GM21447 (cell line): ENCODE data around the gene RRP1B.
"Not testable (repeated sequence)": the region's sequence is repeated elsewhere in the genome, so short reads cannot be mapped to it uniquely, and the experiment has no call there.

Source experiments
- ATAC-seq: cut with Tn5 transposase; IDR thresholded peaks from one replicate; pipeline ENCODE4 v1.9.1; 2021; ENCODE audit not compliant: unreplicated experiment

RRP1B gene, protein sequence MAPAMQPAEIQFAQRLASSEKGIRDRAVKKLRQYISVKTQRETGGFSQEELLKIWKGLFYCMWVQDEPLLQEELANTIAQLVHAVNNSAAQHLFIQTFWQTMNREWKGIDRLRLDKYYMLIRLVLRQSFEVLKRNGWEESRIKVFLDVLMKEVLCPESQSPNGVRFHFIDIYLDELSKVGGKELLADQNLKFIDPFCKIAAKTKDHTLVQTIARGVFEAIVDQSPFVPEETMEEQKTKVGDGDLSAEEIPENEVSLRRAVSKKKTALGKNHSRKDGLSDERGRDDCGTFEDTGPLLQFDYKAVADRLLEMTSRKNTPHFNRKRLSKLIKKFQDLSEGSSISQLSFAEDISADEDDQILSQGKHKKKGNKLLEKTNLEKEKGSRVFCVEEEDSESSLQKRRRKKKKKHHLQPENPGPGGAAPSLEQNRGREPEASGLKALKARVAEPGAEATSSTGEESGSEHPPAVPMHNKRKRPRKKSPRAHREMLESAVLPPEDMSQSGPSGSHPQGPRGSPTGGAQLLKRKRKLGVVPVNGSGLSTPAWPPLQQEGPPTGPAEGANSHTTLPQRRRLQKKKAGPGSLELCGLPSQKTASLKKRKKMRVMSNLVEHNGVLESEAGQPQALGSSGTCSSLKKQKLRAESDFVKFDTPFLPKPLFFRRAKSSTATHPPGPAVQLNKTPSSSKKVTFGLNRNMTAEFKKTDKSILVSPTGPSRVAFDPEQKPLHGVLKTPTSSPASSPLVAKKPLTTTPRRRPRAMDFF

DNA sequence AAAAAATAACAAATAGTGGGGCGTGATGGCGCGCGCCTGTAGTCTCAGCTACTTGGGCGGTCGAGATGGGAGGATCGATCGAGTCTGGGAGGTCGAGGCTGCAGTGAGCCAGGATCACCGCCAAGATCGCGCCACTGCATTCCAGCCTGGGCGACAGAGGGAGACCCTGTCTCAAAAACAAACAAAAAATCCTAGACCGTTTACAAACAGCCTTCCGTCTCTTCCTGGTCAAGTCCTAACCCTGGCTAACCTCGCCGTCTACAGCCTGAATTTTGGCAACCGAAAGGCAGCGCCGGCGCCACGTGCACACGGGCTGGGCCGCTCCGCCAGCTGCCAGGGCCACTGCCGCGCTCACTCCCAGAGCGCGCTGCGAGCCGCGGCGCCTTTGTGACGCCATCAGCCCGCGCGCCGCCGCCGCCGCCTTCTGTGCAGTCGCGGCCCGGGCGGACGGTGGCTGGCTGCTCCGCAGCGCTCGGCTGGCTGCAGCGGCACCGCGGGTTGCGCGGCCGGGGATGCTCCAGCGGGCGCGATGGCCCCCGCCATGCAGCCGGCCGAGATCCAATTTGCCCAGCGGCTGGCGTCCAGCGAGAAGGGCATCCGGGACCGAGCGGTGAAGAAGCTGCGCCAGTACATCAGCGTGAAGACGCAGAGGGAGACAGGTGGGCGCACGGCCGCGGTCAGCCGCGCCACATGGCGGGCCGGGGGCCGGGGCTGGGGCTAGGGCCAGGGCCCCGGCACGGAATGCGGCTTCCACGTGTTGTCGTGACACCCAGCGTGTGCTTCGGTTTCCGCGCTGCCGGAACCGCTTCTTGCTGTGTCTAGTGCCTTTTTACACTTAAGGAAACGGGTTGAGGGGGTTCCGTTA lies at the start of gene RRP1B, which contains the start of gene HSF2BP:
RRP1B (plus strand) TSS at position 425 of the 865 bp plus-strand sequence; CDS start at position 530, 105 bp downstream.
HSF2BP (minus strand) TSS at position 353 of the 865 bp plus-strand sequence. CDS start 1,392 bp downstream, outside the sequence.
- ATAC-seq, result peak; percentile 64

DNA sequence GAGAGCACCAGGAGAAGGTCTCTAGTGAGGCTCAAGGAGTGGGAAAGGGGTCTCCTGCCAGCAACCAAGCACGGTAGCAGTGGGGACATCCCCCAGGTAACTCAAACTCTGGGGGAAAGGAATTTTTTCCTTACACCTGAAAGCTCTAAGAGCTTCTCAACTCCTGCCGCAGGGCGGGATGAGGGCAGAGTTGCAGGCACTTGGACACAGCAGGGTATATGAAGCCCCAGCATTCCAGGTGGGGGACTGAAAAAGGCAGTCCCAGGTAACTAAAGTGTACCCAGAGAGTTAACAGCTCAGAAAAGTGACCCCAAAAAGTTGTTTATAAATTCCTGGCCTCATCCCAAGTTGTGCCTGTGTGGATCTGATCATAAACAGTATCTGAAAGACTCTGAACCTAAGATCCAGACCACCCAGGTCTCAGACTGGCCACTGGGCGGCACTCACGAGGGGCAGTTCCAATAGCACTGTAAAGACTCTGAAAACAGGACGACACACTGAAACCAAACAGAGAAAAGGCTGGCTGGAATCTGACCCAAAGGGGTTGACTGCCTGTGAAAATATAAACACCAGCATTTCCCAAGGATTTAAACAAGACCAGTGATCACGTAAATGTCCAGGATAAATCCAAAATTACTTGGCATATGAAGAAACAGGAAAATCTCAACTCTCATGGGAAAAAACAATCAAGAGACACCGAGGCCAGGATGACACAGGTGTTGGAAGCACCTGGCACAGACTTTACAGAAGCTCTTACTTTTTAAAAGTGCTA lies 47.6 kb upstream of the RRP1B start:
- no peak for ATAC-seq

DNA sequence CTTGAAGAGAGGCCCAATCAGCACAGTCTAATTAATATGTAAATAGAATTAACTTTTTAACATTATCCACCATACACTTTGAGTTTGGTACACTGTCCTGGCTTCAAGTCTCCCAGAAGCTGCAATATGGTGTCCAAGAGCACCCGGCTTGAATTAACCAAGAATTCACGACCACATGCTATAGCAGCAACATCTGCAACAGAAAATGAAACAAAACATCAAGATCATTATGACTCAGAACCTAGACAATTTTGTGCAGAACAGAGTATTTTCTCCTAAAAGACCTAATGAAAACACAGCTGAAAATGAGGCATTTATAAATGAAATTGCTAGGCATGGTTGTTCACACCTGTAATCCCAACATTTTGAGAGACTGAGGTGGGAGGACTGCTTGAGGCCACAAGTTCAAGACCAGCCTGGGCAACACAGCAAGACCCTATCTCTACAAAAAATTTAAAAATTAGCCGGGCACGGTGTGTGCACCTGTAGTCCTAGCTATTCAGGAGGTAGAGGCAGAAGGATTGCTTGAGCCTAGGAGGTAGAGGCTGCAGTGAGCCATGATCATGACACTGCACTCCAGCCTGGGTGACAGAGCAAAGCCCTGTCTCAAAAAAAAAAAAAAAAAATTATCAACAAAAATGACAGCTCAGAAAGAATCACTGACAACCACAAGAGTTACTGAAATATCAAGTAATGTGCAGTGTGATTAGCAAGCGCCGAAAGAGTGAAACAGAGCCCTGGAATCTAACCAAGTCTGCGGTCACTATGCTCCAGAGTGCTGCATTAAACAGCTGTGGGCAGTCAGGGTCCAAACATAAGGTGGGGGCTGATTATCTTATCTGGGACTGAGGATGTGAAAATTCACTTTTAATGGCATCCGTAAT lies 45.4 kb upstream of the RRP1B start:
- ATAC-seq, result no peak

DNA sequence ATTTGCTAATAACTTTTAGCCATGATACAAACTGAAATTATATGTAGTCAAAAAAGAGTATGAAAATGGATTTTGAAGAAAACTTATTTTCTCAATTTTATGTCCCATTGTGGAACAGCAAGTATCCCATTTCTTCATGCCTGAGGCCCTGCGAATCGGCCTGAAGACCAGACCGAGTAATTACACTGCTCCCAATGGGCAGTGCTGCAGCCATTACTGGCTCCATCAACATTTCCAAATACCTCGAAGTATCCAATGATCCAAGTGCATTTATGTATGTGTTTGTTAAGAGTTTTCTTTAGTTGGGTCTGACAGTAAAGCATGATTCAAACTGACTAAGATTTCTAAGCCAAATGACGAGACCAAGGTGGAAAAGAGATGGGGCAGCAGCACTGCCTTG lies 44.5 kb upstream of the RRP1B start:
- no peak for ATAC-seq

DNA sequence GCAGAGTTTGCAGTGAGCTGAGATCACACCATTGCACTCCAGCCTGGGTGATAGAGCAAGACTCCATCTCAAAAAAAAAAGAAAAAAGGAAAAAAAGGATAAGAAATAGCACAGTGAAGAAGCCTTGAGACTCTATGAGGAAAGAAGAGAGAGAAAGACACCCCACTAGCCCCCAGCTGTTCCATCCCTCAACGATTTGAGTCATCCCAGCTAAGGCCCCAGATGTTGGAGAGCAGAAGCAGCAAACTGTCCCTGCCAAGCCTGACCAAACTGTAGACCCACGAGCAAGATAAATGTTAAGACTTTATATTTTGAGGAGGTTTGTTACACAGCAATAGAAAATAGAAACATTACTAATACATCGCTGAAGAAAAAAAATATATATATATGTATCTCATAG lies 42.5 kb upstream of the RRP1B start:
- ATAC-seq, result not testable (repeated sequence)

DNA sequence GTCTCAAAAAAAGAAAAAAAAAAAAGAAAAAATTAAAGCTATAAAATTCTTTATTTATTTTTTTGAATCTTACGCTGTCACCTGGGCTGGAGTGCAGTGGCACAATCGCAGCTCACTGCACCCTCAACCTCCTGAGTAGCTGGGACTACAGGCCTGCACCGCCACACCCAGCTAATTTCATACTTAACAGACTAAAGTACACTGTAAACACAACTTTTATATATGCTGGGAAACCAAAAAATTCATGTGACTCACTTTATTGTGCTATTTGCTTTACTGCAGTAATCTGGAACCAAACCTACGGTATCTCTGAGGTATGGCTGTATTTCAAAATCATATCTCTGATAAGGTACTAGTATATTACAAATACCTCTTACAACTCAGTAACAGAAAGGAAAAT lies 40.4 kb upstream of the RRP1B start:
- ATAC-seq, result no peak

DNA sequence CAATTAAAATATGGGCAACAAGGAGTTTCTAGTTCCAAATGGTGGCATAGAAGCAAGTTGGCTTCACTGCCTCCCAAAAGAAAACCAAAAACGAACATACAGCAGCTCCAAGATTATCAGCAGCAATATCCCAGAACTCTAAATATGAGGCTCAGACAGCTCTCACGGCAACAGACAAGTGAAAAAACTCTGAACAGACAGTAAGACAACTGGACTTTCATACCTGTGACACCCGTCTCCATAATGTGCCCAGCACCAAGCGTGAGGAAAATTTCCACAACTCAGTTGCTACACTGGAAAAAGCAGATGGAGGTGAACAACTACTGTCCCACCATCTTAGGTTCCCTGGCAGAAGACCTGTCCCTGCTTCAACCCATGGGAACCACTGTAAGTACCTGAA lies 40.0 kb upstream of the RRP1B start:
- no peak for ATAC-seq

DNA sequence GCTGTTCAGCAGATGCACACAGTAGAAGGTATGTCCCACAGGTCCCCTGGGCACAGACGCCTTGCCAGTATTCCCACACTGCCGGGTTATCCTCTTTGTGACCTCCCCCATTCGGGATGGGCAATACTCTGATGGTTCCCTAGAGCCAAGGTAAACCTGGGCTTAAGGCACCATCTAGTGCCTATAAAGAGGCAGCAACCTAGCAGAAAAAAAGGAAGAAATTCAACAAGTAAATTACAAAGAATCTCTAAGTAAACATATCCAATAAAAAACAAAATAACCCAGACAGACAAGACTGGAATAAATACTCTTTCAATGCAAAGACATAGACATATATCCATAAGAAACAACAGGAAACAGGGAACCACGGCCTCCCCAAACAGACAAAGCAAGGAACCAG lies 39.5 kb upstream of the RRP1B start:
- no peak for ATAC-seq

DNA sequence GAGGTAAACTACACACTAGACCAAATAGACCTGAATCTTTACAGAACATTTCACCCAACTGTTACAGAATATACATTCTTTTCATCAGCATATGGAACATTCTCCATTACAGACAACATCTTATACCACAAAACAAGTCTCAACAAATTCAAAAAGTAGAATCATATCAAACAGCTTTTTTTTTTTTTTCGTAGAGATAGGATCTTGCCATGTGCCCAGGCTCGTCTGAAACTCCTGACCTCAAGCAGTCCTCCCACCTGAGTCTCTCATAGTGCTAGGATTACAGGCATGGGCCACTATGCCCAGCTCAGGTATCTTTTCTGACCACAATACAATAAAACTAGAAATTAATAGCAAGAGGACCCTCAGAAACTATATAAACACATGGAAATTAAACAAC lies 36.6 kb upstream of the RRP1B start:
- no peak for ATAC-seq

DNA sequence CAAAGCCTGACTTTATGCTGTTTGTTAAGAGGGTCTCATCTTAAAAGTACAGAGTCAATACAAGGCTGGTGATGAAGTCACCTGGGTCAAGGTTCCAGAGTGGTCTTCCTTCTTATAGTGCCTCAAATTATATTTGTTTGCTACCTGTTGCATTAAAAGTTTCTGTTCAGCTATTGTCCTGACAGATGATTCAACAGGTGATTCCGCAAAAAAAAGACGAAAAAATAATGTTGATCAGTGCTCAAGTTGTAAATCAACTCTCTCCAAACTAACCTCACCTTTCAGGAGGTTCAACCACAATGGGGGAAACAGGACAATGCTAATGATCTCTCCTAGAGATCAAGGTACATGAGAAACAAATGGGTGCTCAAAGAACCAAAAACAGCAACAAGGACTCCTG lies 35.8 kb upstream of the RRP1B start:
- ATAC-seq, result no peak

DNA sequence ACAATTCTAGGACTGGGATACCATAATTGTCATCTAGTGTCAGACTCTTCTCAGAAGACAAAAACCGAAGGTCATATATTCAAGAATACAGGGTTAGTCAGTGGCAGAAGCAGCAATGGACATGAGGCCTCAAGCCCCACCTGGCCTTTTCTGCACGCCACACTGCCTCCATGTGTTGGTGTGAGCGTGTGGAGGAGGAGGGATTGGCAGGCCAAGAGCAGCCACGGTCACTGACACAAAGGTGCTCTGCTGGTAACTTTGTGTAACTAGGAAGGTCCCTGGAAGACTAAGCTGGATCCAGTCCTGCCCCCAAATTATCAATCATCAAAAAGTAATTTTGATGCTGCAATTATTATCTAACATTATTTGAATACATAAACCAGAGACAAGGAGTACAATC lies 35.0 kb upstream of the RRP1B start:
- no peak for ATAC-seq

DNA sequence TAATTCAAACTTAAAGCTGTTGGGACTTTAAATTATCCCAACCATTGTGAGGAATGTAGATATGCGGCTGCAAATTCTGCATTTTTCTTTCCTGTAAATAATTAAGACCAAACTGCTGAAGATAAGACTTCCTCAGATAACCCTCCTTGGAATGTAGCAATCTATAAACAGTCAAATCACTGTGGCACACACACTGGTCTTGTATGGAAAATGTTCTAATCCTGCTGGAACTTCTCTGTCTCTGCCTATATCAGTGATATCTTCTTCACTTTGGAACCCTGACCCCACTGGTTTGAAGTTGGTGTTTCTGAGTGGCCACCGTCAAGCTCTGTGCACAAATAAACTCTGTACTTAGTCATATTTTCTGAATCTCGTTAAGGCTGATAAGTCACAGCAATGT lies 33.0 kb upstream of the RRP1B start:
- no peak for ATAC-seq

DNA sequence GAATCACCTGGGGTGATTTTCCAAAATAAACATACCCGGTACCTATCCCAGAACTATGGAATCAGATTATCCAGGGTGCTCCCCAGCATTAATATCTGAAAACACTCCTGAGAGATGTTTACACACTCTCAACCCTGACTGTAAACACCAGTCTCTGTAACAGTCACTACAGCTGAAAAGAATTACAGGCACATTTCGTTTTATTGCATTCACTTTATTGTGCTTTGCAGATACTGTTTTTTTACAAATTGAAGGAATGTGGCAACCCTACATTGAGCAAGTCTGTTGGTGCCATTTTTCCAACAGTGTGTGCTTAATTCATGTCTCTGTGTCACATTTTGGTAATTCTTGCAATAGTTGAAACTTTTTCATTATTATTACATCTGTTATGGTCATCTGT lies 31.8 kb upstream of the RRP1B start:
- ATAC-seq, result no peak

DNA sequence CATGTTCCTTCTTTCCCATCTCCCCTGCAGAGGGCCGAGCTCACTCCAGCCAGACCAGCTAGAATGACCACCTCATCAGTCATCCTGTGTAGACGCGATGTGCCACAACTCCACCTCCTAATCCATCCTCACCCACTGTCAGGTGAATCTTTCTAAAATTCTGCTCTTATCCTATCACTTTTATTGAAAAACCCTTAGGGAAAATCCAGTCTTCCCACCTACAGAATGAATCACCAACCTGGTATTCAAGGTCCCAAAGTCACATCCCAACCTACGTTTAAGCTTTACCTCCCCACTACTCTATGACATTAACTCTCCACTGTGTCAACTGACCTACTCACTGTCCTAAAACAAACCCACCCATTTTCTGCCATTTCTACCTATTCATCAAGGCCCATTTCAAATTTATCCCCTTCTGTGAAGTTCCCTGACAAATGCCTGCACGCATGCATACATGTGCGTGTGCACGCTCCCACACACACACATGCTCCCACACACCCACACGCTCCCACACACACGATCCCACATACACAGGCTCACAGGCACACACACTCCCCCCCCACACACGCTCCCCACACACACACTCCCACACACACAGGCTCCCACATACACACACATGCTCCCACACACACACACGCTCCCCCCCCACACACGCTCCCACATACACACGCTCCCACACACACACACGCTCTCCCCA lies 27.8 kb upstream of the RRP1B start:
- no peak for ATAC-seq

DNA sequence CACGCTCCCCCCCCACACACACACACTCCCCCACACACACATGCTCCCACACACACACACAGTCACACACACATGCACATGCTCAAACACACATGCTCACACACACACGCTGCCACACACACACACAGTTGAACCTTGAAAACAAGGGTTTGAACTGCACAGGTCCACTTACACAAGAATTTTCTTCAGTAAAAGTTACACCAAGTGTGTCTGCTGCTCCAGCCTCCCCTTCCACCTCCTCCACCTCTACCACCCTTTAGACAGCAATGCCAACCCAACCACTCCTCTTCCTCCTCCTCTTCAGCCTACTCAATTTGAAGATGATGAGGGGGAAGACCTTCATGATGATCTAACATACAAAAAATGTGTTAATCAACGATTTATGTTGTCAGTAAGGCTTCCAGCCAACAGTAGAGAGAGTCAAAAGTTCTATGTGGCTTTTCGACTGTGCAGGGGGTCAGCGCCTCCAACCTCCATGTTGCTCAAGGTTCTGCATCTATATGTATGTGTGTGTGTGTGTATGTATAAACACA lies 26.9 kb upstream of the RRP1B start:
- no peak for ATAC-seq

DNA sequence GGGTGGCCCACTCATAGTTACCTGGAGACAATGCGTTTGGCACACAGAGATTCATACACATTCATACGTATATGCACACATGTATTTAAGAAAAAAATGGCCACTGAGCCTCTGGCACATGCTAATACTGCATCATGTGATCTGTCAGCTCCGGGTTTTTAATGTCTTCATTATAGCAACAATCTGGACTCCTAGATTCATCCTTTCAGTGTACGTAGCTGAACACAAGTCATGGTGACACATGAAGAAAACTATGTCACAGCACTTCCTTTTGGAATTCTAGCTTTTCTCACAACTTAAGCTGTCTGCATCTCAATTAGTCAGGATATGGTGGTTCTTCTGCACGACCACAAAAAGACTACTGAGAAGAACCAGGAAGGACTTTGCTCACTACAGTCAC lies 24.7 kb upstream of the RRP1B start:
- ATAC-seq, result no peak

DNA sequence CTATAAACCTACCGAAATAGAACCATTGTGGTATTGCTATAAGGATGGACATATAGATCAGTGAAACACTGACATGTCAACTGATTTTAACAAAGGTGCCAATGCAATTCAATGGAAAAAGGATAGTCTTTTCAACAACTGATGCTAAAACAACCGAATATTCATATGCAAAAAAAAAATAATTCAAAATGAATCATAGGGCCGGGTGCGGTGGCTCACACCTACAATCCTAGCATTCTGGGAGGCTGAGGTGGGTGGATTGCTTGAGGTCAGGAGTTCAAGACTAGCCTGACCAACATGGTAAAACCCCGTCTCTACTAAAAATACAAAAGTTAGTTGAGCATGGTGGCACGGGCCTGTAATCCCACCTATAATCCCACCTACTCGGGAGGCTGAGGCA lies 23.9 kb upstream of the RRP1B start:
- no peak for ATAC-seq

DNA sequence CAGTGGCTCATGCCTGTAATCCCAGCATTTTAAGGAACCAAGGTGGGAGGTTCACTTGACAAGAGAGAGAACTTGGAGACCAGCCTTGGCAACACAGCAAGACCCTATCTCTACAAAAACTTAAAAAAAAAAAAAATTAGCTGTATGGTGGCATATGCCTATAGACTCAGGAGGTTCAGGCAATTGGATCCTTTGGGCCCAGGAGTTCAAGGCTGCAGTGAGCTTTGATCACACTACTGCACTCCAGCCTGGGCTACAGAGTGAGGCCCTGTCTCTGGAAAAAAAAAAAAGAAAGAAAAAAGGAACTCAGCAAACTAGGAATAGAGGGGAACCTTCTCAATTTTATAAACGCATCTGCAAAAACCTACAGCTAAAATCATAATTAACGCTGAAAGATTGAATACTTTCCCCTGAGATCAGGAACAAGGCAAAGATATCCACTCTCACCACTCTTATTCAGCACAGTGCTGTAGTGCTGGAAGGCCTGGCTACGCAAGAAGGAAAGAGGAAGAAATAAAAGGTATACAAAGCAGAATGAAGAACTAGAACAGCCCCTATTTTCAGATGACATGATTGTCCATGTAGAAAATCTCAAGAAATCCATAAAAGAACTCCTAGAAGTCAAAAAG lies 21.7 kb upstream of the RRP1B start:
- no peak for ATAC-seq
